GM12874 (cell line): Measurements from ENCODE around the gene UBE2J2.

Experiments used
- TF ChIP-seq, protein P1 (sequence below): IDR thresholded peaks from 2 replicates; pipeline ENCODE4 v1.5.1; 2011; ENCODE audit warnings: low read depth, mild to moderate bottlenecking, control low read depth, low read length, moderate library complexity; ENCODE audit not compliant: insufficient read depth

The UBE2J2 gene

DNA sequence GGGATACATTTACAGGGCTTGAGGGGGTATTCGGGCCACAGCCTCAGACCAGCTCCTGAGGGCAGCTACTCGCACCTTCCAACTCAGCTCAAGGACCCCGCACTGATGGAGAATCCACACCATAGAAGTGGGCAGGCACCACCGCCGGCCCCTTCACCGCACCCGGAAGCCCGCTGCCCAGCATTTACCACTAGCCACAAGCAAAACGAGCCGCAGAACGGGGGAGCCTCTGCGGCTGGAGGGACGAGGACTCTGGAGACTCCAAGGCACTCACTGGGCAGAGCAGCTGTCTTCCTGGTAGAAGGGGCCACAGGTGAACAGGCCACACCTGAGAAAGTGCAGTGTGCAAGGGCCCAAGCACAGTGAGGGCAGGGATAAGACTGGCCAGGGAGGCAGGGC, 5.4 kb downstream of the UBE2J2 start:
- TF ChIP-seq, protein P1, sequence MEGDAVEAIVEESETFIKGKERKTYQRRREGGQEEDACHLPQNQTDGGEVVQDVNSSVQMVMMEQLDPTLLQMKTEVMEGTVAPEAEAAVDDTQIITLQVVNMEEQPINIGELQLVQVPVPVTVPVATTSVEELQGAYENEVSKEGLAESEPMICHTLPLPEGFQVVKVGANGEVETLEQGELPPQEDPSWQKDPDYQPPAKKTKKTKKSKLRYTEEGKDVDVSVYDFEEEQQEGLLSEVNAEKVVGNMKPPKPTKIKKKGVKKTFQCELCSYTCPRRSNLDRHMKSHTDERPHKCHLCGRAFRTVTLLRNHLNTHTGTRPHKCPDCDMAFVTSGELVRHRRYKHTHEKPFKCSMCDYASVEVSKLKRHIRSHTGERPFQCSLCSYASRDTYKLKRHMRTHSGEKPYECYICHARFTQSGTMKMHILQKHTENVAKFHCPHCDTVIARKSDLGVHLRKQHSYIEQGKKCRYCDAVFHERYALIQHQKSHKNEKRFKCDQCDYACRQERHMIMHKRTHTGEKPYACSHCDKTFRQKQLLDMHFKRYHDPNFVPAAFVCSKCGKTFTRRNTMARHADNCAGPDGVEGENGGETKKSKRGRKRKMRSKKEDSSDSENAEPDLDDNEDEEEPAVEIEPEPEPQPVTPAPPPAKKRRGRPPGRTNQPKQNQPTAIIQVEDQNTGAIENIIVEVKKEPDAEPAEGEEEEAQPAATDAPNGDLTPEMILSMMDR = no peak

DNA sequence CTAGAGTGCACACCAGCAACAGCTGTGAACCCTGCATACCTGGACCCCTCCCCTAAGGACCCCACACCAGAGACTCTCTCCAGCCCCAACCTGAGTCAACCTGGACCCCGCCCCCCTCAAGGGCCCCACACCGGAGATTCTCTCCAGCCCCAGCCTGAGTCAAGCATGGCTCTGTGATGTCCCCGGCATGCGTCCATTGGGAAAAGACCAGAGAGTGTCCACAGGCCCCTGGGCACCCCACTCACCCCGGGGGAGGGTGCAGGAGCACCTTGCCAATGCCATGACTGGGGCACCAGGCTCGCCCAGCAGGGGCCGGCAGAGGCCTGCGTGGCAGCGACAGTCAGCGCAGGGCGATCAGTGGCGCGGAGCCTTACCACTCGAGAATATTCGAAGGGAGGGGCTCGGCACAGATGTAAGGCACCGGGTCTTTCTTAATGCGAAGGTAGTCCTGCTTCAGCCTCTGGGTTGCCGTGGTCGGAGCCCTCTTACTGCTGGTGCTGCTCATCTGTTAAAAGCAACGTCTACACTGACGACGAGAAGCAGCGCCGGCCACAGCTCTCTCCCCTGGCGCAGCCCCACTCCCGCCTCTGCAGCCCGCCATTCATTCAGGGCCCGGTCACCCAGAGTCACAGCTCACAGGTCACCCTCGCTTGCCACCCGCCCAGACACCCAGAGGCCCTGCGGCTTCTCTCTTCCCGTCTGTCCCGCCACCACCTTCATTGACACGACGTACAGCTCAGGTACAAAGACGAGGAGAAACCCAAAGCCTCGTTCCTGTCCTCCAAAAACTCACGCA, 6.0 kb downstream of the UBE2J2 start:
- TF ChIP-seq, protein P1 = no peak

- TF ChIP-seq, protein P1 = 0 out of 2 replicates have a peak, but pooled peaks have one; percentile 8
Measured at GRCh38 chr1:1264868-1265272, 8.8 kb downstream of the UBE2J2 start.

GRCh38 chr1:1264026-1264425, 9.6 kb downstream of the UBE2J2 start:
- TF ChIP-seq, protein P1 = no peak

DNA sequence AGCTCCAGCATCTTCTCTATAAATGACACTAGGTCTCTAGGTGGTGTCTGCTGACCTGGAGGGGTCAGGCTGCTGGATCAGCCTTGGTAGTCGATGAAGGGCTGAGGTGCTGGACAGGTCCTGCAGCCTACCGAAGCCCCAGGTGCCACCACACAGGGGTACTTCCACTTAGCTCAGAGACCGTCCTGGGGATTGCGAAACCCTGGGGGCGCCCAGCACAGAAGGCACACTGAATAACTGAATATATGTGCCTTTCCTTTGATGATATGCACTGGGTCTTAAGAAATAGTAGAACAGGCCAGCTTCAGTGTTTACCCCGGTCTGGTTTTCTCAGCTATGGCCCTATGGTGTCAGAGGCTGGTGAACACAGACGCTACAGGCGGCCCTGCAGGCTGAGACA, 10.9 kb downstream of the UBE2J2 start:
- TF ChIP-seq, protein P1 = no peak

DNA sequence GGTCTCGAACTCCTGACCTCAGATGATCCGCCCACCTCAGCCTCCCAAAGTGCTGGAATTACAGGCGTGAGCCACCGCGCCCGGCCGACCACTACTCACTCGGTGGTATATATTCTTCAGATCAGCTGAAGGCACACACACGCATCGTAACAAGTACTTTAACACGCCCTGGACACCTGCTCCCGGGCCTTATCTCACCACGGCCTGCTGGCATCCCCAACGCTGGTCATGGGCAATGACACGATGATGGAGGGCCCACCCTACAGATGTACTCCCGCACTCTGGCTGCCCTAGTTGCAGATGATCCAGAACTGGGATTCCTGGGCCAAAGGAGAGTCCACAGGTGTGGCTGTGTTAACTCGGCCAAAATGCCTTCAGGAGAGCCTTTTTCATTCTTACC, 11.6 kb downstream of the UBE2J2 start:
- TF ChIP-seq, protein P1 = no peak

DNA sequence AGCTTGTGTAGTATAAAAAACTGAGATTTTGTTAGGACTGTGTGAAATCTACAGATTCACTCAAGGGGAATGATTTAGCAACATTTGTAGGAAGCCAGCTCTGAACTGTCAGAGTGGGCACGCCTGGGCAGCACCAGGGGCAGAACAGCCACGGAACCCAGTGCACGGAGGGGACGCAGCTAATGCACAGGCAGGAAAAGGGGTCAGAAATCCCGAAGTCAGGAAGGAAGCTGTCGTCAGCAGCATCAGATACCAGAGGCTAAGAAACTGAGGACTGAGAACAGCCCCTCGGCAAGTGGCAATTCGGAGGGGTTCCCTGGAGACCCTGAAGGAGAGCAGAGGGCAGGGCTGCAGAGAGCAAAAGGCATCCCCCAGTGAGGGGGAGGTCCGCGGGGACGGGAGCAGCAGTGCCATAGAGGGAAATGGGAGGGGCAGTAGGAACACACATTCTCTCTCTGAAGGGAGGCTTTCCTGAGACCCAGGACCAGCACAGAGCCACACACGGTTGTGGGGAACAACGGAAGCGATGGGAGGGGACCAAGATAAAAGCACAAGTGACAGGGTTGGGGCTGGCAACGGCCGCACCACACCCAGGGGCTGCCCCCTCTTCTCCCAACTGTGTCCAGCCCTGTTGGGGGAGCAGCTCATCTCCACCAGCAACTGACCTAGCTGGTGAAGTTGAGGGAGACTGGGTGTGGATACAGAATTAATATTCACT, 12.7 kb downstream of the UBE2J2 start:
- TF ChIP-seq, protein P1 = no peak
